CD14-positive monocyte (primary cell): ENCODE data around the gene IL1B. TPM values are rescaled to one million over a fixed set of nuclear protein-coding genes. Genes with fewer than 3 reads are reported as not detected.

Experiments used
- DNase-seq, 3 donors: peaks; one replicate each; pipeline ENCODE4 v3.0.0-alpha.2; 2011 to 2022
- H2AFZ ChIP-seq: 2 replicates; pipeline ENCODE4 v1.6.0; 2012; ENCODE audit warnings: mild to moderate bottlenecking, low read depth, low read length, inconsistent platforms; ENCODE audit not compliant: insufficient read depth, poor library complexity, severe bottlenecking
- H3K27ac ChIP-seq, 2 donors: 1 replicate in 1 of 2; 2 replicates in 1 of 2; pipeline ENCODE4 v1.5.1; 2012 to 2013; ENCODE audit warnings: low read length in 2 of 2, control low read depth in 1 of 2, inconsistent platforms in 1 of 2, low read depth in 1 of 2, mild to moderate bottlenecking in 1 of 2
- H3K27me3 ChIP-seq, 2 donors: one replicate each; pipeline versions ENCODE4 v1.6.0 to v1.6.1; 2011 to 2013; ENCODE audit warnings: low read length in 2 of 2; ENCODE audit not compliant: control insufficient read depth in 2 of 2, insufficient read depth in 2 of 2
- H3K36me3 ChIP-seq, 2 donors: replicated peaks in 1 of 2; 1 replicate in 1 of 2; 2 replicates in 1 of 2; pipeline versions ENCODE4 v1.5.1 to v1.6.1; 2012 to 2013; ENCODE audit warnings: low read length in 2 of 2, control low read depth in 1 of 2, inconsistent platforms in 1 of 2, mild to moderate bottlenecking in 1 of 2; ENCODE audit not compliant: insufficient read depth in 2 of 2, control insufficient read depth in 1 of 2
- H3K4me1 ChIP-seq, 2 donors: 1 replicate in 1 of 2; 2 replicates in 1 of 2; pipeline versions ENCODE4 v1.5.1 to v1.6.1; 2012 to 2013; ENCODE audit warnings: low read length in 2 of 2, control low read depth in 1 of 2, inconsistent platforms in 1 of 2, mild to moderate bottlenecking in 1 of 2, moderate library complexity in 1 of 2; ENCODE audit not compliant: insufficient read depth in 2 of 2, control insufficient read depth in 1 of 2
- H3K4me2 ChIP-seq: replicated peaks from 2 replicates; pipeline ENCODE3; 2012; ENCODE audit warnings: low read length, moderate library complexity, mild to moderate bottlenecking; ENCODE audit not compliant: poor library complexity, severe bottlenecking; ENCODE audit errors: extremely low read depth
- H3K4me3 ChIP-seq, 3 experiments: fragments of 200-600 bp in 1 of 3; sonication (generic) in 1 of 3; replicated peaks in 1 of 3; 1 replicate in 2 of 3; 2 replicates in 1 of 3; pipeline ENCODE4 v1.5.1; 2011 to 2013; ENCODE audit warnings: low read length in 3 of 3, mild to moderate bottlenecking in 3 of 3, control low read depth in 2 of 3, low read depth in 2 of 3, inconsistent platforms in 1 of 3, moderate library complexity in 1 of 3
- H3K79me2 ChIP-seq: 2 replicates; pipeline ENCODE4 v1.6.0; 2012; ENCODE audit warnings: mild to moderate bottlenecking, control low read depth, inconsistent platforms, low read length, moderate library complexity; ENCODE audit not compliant: insufficient read depth
- H3K9ac ChIP-seq: 2 replicates; pipeline ENCODE4 v1.6.0; 2017; ENCODE audit warnings: low read length, mild to moderate bottlenecking; ENCODE audit not compliant: insufficient read depth, poor library complexity, severe bottlenecking
- H3K9me3 ChIP-seq, 2 donors: replicated peaks in 1 of 2; 1 replicate in 1 of 2; 2 replicates in 1 of 2; pipeline versions ENCODE4 v1.5.1 to v1.6.1; 2012 to 2013; ENCODE audit warnings: low read length in 2 of 2, control low read depth in 1 of 2; ENCODE audit not compliant: control insufficient read depth in 1 of 2, insufficient read depth in 1 of 2
- H4K20me1 ChIP-seq: 2 replicates; pipeline ENCODE4 v1.6.0; 2012; ENCODE audit warnings: mild to moderate bottlenecking, low read length, control low read depth, moderate library complexity; ENCODE audit not compliant: insufficient read depth
- H3K27ac Mint-ChIP-seq, 7 donors: one replicate each; pipeline ENCODE4 v1.8.0; 2020; ENCODE audit warnings: mild to moderate bottlenecking in 7 of 7, mixed read lengths in 7 of 7, moderate library complexity in 6 of 7, inconsistent platforms in 2 of 7
- H3K27me3 Mint-ChIP-seq, 3 donors: one replicate each; pipeline ENCODE4 v1.8.0; 2021 to 2022; ENCODE audit warnings: low read depth in 3 of 3, mild to moderate bottlenecking in 3 of 3, mixed read lengths in 3 of 3, moderate library complexity in 3 of 3, inconsistent platforms in 1 of 3
- H3K36me3 Mint-ChIP-seq, 2 donors: one replicate each; pipeline ENCODE4 v1.8.0; 2020; ENCODE audit warnings: mixed read lengths in 2 of 2, inconsistent platforms in 1 of 2, mild to moderate bottlenecking in 1 of 2
- H3K4me1 Mint-ChIP-seq: one replicate; pipeline ENCODE4 v1.8.0; 2020; ENCODE audit warnings: mild to moderate bottlenecking, mixed read lengths
- H3K4me3 Mint-ChIP-seq, 2 donors: one replicate each; pipeline ENCODE4 v1.8.0; 2020; ENCODE audit warnings: mild to moderate bottlenecking in 2 of 2, mixed read lengths in 2 of 2, moderate library complexity in 1 of 2
- H3K9me3 Mint-ChIP-seq, 7 donors: one replicate each; pipeline ENCODE4 v1.8.0; 2020 to 2022; ENCODE audit warnings: mixed read lengths in 7 of 7, mild to moderate bottlenecking in 6 of 7, moderate library complexity in 6 of 7, inconsistent platforms in 2 of 7
- CTCF ChIP-seq: fragments of 200-600 bp; IDR thresholded peaks from one replicate; pipeline ENCODE4 v1.8.0; 2022; ENCODE audit warnings: antibody characterized with exemption, mild to moderate bottlenecking
- WGBS: methylation state at CpG from one replicate; pipeline ENCODE4 v1.1.5; 2013; ENCODE audit warnings: missing lambda C conversion rate; ENCODE audit not compliant: insufficient coverage; 5-methylcytosine and 5-hydroxymethylcytosine counted together
- intact Hi-C, 2 donors: fragments of 100-400 bp; cut with micrococcal nuclease; formaldehyde crosslinking; loops; one replicate each; pipeline versions ENCODE4 v1.15.0 to v1.15.1; 2023
- polyA plus RNA-seq, 3 donors: library from polyadenylated mRNA; depleted of rRNA in 1 of 3; unstranded in 2 of 3; stranded (reverse) in 1 of 3; fragments of 300-500 nt in 2 of 3; fragments of >200 nt in 1 of 3; fragmentation: Illumina TruSeq in 2 of 3; gene quantifications; 1 replicate in 2 of 3; 2 replicates in 1 of 3; pipeline ENCODE4 v1.2.3, GENCODE V29; 2012 to 2021

The IL1B gene
- polyA plus RNA-seq, 3 donors: 65.1 to 1,419 (median 114) TPM

GRCh38 chr2:112800881-112801583, 35.5 kb downstream of the IL1B start:
- no peaks in the 10 kb centered on the region for H3K9me3 ChIP-seq
- peaks cover 0 to 5% (median 0%) of the 10 kb centered on the region in 7 donors for H3K9me3 Mint-ChIP-seq
- no peaks in the 10 kb centered on the region for H4K20me1 ChIP-seq
- H3K4me1 ChIP-seq: peaks cover 15 to 18% of the 10 kb centered on the region in 2 donors
- intact Hi-C loops: loop anchor here in 1 of 2 donors (5.0 kb wide), 1 partner anchor 34 kb away; no protein-coding TSS in a partner anchor
- H3K27ac ChIP-seq: no peak overlapping the region
- TF ChIP-seq CTCF: no peak
- no peaks in the 10 kb centered on the region for H3K27me3 ChIP-seq
- H3K79me2 ChIP-seq: no peaks in the 10 kb centered on the region
- no peak for DNase-seq
- no peak overlapping the region for H3K4me2 ChIP-seq
- H3K4me1 Mint-ChIP-seq: peaks cover 14% of the 10 kb centered on the region
- H3K4me3 Mint-ChIP-seq: no peak overlapping the region
- peaks cover 0 to 5% (median 0%) of the 10 kb centered on the region in 3 donors for H3K27me3 Mint-ChIP-seq
- H3K9ac ChIP-seq: no peak overlapping the region
- 100% methylated on average over 4 of the region's 4 CpGs for WGBS
- no peak overlapping the region for H2AFZ ChIP-seq
- H3K27ac Mint-ChIP-seq: peak overlapping the region in 4 of 7 donors; percentile 30 to 88 (median 67)
- H3K36me3 ChIP-seq: no peaks in the 10 kb centered on the region
- peaks cover 0 to 3% of the 10 kb centered on the region in 2 donors for H3K36me3 Mint-ChIP-seq
- H3K4me3 ChIP-seq: no peak overlapping the region

GRCh38 chr2:112798979-112799975, 37.3 kb downstream of the IL1B start:
- Histone ChIP-seq H3K27ac (peak overlapping the region; percentile 30 to 63), H2AFZ (no peak overlapping the region), H3K79me2 (no peaks in the 10 kb centered on the region), H3K9ac (no peak overlapping the region), H3K4me3 (no peak overlapping the region), H3K4me1 (peaks cover 32 to 35% of the 10 kb centered on the region in 2 donors), H4K20me1 (no peaks in the 10 kb centered on the region), H3K9me3 (no peaks in the 10 kb centered on the region), H3K36me3 (no peaks in the 10 kb centered on the region), H3K27me3 (no peaks in the 10 kb centered on the region), H3K4me2 (no peak overlapping the region)
- Mint-ChIP-seq H3K9me3 (peaks cover 0 to 5% (median 0%) of the 10 kb centered on the region in 7 donors), H3K36me3 (peaks cover 0 to 3% of the 10 kb centered on the region in 2 donors), H3K27ac (peak overlapping the region; percentile 85 to 96 (median 89)), H3K4me3 (no peak overlapping the region), H3K4me1 (peaks cover 28% of the 10 kb centered on the region), H3K27me3 (peaks cover 0 to 5% (median 3%) of the 10 kb centered on the region in 3 donors)
- no peak for TF ChIP-seq CTCF
- peak; percentile 80 to 98 (median 96) for DNase-seq
- no CpG with 5 or more reads among the region's 8 CpGs for WGBS
- intact Hi-C loops: loop anchor here (5.0 to 10.0 kb wide), 4 partner anchors 33 to 86 kb away; partner anchors contain the start of genes CKAP2L (in 1 of the 2) and IL1B (in 1 of the 2)
